ENCODE measurements around the gene SERINC5.

DNA sequence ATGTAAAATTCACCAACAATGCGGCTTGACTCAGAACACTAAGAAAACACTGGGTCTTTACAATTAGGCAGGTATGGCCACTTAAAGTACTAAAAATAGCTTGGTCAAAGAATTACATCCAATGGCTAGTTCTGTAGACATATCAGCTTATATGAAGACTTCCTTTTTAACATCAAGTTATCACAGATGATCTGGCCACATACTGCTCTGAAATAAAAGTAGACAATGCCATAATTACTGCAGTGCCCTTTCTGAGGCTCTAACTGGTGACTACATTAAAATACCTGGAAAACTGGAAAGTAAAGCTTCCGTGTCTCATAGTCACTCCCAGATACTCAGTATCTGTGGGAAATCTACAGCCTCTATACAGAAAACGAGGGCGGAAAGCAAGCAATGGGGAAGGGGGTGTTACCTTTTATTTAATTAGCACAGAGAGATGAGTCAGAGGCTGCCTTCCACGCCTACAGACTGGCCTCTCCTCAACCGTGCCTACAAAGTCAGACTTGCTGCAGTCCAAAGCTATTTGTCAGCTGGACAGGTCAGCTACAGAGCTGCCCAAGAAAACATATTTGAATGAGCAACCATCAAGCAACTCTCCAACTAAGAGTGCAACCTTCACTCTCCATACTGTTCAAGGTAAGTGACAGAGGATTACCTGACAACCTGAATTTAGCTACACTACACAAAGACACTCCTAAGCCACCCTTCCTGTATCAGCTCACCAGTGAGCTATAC, 8.7 kb downstream of the SERINC5 start:
- TF ChIP-seq POLR2AphosphoS5 (IDR thresholded peaks at IDR 0.05; ENCODE audit: insufficient read depth, low read depth, low read length) (peak; percentile 25), POLR2A (IDR thresholded peaks at IDR 0.05; ENCODE audit: low read depth, low read length) (no peak), EZH2 (IDR thresholded peaks at IDR 0.05; ENCODE audit: borderline replicate concordance, low read depth, low read length, severe bottlenecking) (no peak), FOS (IDR thresholded peaks at IDR 0.05; ENCODE audit: borderline replicate concordance, insufficient read depth, low read length) (peak; percentile 83), MYC (IDR thresholded peaks at IDR 0.05; ENCODE audit: low read depth, low read length) (no peak)
- TF ChIP-seq, protein P1, sequence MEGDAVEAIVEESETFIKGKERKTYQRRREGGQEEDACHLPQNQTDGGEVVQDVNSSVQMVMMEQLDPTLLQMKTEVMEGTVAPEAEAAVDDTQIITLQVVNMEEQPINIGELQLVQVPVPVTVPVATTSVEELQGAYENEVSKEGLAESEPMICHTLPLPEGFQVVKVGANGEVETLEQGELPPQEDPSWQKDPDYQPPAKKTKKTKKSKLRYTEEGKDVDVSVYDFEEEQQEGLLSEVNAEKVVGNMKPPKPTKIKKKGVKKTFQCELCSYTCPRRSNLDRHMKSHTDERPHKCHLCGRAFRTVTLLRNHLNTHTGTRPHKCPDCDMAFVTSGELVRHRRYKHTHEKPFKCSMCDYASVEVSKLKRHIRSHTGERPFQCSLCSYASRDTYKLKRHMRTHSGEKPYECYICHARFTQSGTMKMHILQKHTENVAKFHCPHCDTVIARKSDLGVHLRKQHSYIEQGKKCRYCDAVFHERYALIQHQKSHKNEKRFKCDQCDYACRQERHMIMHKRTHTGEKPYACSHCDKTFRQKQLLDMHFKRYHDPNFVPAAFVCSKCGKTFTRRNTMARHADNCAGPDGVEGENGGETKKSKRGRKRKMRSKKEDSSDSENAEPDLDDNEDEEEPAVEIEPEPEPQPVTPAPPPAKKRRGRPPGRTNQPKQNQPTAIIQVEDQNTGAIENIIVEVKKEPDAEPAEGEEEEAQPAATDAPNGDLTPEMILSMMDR (IDR thresholded peaks at IDR 0.05; ENCODE audit: extremely low read depth in 1 of 2, insufficient read depth in 1 of 2, low read depth in 1 of 2, low read length in 2 of 2): no peak
- TF ChIP-seq, protein P2, sequence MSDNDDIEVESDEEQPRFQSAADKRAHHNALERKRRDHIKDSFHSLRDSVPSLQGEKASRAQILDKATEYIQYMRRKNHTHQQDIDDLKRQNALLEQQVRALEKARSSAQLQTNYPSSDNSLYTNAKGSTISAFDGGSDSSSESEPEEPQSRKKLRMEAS (IDR thresholded peaks at IDR 0.05; ENCODE audit: insufficient read depth, insufficient read length): no peak

Data from endothelial cell of umbilical vein (primary cell).